Fibroblast of peridontal ligament (primary cell): ENCODE measurements around the gene STXBP2.

Source experiments
- DNase-seq: peaks from one replicate; pipeline ENCODE4 v3.0.0-alpha.2; 2010; ENCODE audit errors: extremely low read depth

The STXBP2 gene

DNA sequence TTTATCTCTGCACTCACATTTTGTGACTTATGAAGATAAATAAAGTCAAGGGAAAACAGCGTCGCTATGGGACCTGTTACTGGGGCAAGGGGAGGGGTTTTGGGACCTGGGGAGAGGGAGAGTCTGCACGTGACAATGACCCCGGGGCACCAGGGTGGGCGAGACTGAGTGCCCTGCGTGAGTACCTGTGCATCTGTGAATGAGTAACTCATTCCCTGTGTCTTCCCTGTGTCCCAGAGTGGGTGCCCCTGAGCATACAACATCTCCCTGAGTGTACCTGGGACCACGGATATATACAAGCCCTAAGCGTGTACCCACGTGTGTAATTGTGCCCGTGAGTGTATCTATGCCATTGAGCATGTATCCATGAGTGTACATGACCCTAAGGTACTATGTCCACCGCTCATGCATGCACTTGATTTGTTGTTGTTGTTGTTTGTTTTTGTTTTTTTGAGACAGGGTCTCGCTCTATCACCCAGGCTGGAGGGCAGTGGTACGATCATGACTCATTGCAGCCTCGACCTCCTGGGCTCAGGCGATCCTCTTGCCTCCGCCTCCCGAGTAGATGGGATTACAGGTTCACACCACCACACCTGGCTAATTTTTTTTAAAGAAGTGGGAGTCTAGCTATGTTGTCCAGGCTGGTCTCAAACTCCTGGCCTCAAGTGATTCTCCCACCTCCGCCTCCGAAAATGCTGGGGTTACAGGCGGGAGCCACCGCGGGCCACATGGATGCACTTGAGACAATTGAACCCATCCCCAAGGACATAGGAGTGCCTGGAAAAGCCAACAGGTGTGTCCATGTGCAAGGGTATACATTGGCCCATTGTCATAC is 43.1 kb downstream of the STXBP2 start:
- DNase-seq, result no peak

DNA sequence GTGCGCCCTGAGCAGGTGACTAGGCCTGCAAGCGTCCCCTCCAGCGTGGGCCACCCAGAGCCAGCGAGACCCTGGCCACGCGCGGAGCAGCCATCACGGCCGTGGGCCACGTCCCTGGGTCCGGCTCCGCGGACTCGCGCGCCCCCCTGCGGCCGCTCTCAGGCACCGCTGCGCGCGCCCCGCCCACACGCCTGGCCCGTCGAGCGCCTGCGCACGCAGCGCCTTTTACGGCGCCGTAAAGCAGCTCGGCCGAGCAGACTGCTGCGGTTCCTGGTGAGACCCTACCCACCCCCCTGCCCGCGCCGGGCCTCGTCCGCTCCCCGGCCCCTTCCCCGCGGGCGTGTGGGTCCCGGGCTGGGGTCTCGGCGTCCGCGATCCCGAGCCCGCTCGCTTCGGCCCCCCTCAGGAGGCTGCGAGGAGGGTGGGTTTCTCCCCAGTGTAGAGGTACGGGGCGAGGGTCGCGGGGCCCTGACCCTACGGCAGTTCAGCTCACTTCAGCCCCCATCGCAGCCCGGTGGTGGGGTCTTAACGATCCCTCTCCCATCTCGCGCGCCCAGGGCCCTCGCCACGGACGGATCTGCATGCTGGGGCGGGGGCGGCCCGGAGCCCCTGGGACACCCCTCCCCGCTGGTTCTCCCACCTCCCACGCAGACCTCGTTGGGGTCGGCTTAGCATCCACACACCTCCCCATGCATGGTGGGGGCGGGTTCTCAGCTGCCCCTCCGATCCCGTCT is 43.9 kb downstream of the STXBP2 start, which contains the start of gene TRAPPC5:
TRAPPC5 (plus strand) TSS at position 228 of the 734 bp plus-strand sequence. CDS start 1,421 bp downstream, outside the sequence.
- peak; percentile 59 for DNase-seq

DNA sequence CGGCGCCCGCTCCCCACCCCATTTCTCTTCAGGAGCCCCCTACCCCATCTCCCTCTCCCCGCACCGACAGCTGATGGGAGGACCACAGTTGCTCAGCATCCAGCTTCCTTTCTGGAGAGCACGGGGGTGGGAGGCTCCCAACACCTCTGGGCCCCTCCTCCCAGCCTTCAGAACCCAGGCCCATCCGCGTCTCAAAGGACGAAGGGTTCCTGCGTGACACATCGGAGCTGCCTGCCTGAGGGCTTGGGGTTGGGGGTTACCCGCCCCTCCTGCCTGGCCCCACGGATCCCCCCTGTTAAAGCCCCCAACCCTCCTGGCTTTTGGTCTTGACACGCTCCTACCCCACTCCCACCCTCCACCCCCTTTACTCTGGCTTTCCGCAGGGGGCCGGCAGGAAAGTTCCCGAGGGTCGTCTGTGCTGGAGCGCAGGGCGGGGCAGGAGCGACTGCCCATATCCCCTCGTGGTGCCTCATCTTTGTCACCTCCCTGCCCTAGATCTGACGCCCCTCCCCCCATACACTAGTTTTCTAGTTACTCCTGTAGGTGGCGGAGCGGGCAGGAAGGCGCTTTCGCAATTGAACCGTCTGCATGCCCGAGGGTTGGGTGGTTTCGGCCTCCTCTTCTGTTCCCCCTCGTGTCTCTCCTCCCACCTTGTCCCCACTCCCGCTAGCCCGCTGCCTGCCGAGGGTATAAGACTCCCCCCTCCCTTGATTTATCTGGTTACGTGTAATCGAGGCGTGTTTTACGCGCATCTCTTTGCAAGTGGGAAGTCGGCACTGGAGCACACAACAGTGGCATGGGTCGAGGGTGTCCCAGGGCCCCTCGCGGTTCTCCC is 44.6 kb downstream of the STXBP2 start:
- DNase-seq, result peak; percentile 68

GRCh38 chr19:7682175-7682855 is 45.4 kb downstream of the STXBP2 start:
- DNase-seq, result no peak

DNA sequence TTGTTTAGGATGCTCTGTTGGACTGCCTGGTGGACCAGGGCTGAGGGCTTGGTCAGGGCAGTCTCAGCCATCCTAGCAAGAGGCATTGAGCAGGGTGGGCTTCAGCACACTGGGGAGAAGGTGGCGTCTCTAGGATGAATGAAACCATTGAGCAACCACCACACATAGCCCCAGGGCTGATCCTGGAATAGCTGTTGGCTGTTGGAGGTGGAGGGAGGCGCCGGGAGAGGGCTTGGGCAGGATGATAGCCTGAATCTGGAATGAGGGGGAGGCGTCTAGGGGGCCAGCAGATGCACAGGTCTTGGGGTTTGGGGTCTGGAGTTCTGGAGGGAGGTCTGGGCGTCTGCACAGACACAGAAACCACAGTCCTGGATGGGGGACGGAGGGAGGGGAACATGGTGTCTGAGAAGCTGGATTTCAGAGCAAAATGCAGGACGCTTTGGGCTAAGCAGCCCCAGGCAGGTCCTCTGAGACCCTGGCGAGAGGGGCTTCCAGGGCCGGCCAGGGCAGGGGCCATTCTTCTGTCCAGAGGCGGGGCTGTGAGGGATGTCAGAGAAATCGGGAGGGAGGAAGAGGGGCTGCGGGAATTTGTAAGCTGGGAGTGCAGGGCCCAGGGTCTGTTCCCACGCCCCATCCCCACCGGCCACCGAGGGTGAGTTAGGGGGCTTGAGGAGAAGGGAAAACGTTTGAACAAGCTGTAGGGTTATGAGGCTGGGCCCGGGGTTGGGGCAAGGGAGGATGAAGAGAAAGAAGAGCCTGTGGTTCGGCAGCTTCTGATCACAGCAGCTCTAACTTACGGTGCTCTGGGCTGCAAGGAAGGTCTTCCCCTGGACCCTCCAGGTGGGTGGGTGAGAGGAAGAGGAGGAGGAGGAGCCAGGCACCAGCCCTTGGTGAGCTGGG is 48.9 kb downstream of the STXBP2 start:
- DNase-seq, result no peak

- no peak for DNase-seq
Measured at GRCh38 chr19:7687177-7687576, 50.3 kb downstream of the STXBP2 start.

DNA sequence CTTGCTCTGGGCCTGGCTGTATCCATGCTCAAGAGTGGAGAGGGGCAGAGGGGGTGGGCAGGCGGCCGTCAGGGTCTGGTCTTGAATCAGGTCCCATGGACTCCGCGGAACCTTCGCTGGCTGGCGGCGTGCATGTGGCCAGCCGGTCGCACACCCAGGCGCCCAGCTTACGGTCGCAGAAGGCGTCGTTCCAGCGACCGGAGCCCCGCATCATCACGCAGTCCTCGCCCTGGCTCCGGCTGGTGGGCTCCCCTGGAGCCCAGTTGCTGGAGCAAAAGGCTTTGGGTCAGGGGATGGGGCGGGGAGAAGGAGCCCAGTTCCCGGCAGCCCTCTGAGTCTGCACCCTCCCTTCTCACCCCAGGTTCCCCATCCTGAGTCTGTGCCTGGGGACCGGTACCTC is 52.3 kb downstream of the STXBP2 start:
- DNase-seq, result no peak

- DNase-seq, result no peak
Measured at GRCh38 chr19:7690779-7691258, 53.9 kb downstream of the STXBP2 start.

DNA sequence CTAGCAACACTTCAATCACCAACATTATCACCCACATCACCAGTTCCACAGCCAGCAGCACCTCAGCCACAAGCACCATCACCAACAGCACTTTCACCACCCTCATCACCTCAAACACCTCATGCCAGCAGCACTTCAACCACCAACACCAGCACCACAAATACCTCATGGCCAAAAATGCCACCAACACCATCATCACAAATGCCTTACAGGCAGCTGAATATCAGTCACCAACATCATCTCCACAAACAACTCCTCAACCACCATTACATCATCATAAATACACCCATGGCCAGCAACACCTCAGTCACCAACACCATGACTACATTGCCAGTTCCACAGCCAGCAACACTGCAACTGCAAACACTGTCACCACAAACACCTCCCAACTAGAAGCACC is 54.6 kb downstream of the STXBP2 start:
- DNase-seq, result no peak

- no peak for DNase-seq
Measured at GRCh38 chr19:7692417-7693088, 55.6 kb downstream of the STXBP2 start.

DNA sequence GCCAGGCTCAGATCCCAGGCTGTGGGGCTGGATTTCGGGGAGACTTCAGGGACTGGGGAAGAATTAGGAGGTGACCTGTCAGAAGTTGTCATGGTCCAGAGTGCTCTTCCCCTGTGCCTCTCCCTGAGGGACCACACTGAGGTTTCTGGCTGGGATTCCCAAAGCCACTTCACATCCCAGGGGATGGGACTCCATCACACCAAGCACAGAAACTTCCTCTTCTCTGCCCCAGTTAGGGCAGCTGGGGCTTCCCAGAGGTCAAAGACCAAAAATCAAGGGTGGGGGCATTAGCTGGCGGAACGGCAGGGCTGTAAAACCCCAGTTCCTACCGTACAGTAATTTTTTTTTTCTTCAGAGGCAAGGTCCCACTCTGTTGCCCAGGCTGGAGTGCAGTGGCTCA is 57.6 kb downstream of the STXBP2 start:
- no peak for DNase-seq
